OCI-M2 (cell line): Measurements from ENCODE around the gene CYP4V2.
"Not testable (repeated sequence)": the region's sequence is repeated elsewhere in the genome, so short reads cannot be mapped to it uniquely, and the experiment has no call there.

Experiments
- DNase-seq: peaks from one replicate; lab custom pipeline; 2025; ENCODE audit not compliant: unreplicated experiment; lab: John Stamatoyannopoulos, UW

The CYP4V2 gene

GRCh38 chr4:186227744-186228513, 36.6 kb downstream of the CYP4V2 start:
- no peak for DNase-seq

GRCh38 chr4:186228514-186228894, 37.1 kb downstream of the CYP4V2 start:
- DNase-seq = no peak

GRCh38 chr4:186234367-186234766, 43.0 kb downstream of the CYP4V2 start:
- no peak for DNase-seq

GRCh38 chr4:186236126-186236525, 44.8 kb downstream of the CYP4V2 start:
- no peak for DNase-seq

GRCh38 chr4:186240452-186240847, 49.1 kb downstream of the CYP4V2 start:
- DNase-seq = no peak

- DNase-seq = no peak
These were observed 49.6 kb downstream of the CYP4V2 start for GRCh38 chr4:186240848-186241491.

- DNase-seq = no peak
These were observed 50.2 kb downstream of the CYP4V2 start for GRCh38 chr4:186241616-186242015.

GRCh38 chr4:186242031-186242430, 50.7 kb downstream of the CYP4V2 start:
- not testable (repeated sequence) for DNase-seq

GRCh38 chr4:186243331-186243730, 52.0 kb downstream of the CYP4V2 start:
- DNase-seq = no peak

- no peak for DNase-seq
These were observed 53.5 kb downstream of the CYP4V2 start for GRCh38 chr4:186244835-186245234.

GRCh38 chr4:186247062-186247752, 55.8 kb downstream of the CYP4V2 start:
- DNase-seq = not testable (repeated sequence)

GRCh38 chr4:186248643-186249042, 57.3 kb downstream of the CYP4V2 start:
- DNase-seq = no peak

GRCh38 chr4:186249785-186250754, 58.7 kb downstream of the CYP4V2 start:
- DNase-seq = no peak

GRCh38 chr4:186250760-186251159, 59.4 kb downstream of the CYP4V2 start:
- DNase-seq = no peak

GRCh38 chr4:186255122-186255521, 63.8 kb downstream of the CYP4V2 start:
- no peak for DNase-seq

- no peak for DNase-seq
These were observed 66.9 kb downstream of the CYP4V2 start for GRCh38 chr4:186258216-186258811.

GRCh38 chr4:186260117-186260503, 68.7 kb downstream of the CYP4V2 start:
- no peak for DNase-seq
